Measurements from ENCODE around the gene L3MBTL4.

DNA sequence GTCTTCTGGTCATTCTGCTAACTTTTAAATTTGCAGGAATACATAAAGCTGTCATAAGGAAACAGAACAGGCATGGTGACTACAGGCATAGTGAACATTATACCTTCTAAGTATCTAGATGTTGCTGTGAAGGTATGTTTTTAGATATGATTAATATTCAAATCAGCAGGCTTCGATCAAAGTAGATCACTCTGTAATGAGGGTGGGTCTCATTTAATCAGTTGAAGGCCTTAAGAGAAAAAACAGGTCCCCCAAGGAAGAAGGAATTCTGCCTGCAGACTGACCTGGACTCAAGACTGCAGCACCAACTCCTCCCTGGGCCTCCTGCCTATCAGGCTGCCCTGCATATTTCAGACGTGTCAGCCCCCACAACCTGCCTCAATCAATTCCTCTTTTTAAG lies 104.0 kb downstream of the L3MBTL4 start:
- TF ChIP-seq, protein P1, sequence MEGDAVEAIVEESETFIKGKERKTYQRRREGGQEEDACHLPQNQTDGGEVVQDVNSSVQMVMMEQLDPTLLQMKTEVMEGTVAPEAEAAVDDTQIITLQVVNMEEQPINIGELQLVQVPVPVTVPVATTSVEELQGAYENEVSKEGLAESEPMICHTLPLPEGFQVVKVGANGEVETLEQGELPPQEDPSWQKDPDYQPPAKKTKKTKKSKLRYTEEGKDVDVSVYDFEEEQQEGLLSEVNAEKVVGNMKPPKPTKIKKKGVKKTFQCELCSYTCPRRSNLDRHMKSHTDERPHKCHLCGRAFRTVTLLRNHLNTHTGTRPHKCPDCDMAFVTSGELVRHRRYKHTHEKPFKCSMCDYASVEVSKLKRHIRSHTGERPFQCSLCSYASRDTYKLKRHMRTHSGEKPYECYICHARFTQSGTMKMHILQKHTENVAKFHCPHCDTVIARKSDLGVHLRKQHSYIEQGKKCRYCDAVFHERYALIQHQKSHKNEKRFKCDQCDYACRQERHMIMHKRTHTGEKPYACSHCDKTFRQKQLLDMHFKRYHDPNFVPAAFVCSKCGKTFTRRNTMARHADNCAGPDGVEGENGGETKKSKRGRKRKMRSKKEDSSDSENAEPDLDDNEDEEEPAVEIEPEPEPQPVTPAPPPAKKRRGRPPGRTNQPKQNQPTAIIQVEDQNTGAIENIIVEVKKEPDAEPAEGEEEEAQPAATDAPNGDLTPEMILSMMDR (IDR thresholded peaks at IDR 0.05 in 8 of 11, conservative IDR thresholded peaks at IDR 0.05 in 3 of 11), result no peak
- TF ChIP-seq POLR2AphosphoS5 (IDR thresholded peaks at IDR 0.05), result no peak
- no peak for TF ChIP-seq POLR2A (IDR thresholded peaks at IDR 0.05)

Data from spleen (tissue), 7 donors.